ENCODE results near the gene TIMM23. TPM values are rescaled to one million over a fixed set of nuclear protein-coding genes. Genes with fewer than 3 reads are reported as not detected.

The TIMM23 gene
- total RNA-seq, 4 donors from 2014 or later, result 17.2 to 52.6 (median 35.9) TPM

GRCh38 chr10:46028584-46029460, 56.5 kb downstream of the TIMM23 start:
- no peak for TF ChIP-seq POLR2A (IDR thresholded peaks at IDR 0.05)
- TF ChIP-seq CTCF (IDR thresholded peaks at IDR 0.05), result peak; percentile 55 to 78 (median 59)
- no peak for TF ChIP-seq EP300 (IDR thresholded peaks at IDR 0.05; ENCODE audit: low read depth)
- TF ChIP-seq POLR2AphosphoS5 (IDR thresholded peaks at IDR 0.05), result peak in 1 of 3 donors; percentile 13
- Histone ChIP-seq H3K9me3 (no peaks in the 10 kb centered on the region), H3K4me1 (peaks cover 23 to 62% (median 56%) of the 10 kb centered on the region in 4 donors), H3K4me3 (peak overlapping the region in 3 of 4 donors; percentile 74 to 92 (median 86)), H3K36me3 (no peaks in the 10 kb centered on the region), H3K27me3 (no peaks in the 10 kb centered on the region), H3K27ac (peak overlapping the region; percentile 90 to 96 (median 95))
- 17 to 18% methylated on average over 5 to 6 of the region's 6 CpGs for WGBS, 2 donors (ENCODE audit: low coverage in 1 of 2)
- DNase-seq, result peak; percentile 33
- intact Hi-C loops (cut with DNase I; ENCODE audit: low total_unique reads) (no loop called here), in situ Hi-C loops (cut with MboI; ENCODE audit: low pct_ligation_motif_present in 1 of 4, low pct_unique_long_range_greater_than_20kb in 1 of 4, low sequenced_read_pairs in 3 of 4) (no loop called here)

- intact Hi-C loops (cut with DNase I; ENCODE audit: low total_unique reads) (no loop called here), in situ Hi-C loops (cut with MboI; ENCODE audit: low pct_ligation_motif_present in 1 of 4, low pct_unique_long_range_greater_than_20kb in 1 of 4, low sequenced_read_pairs in 3 of 4) (no loop called here)
- Histone ChIP-seq H3K4me1 (peaks cover 20 to 54% (median 49%) of the 10 kb centered on the region in 4 donors), H3K27ac (peak overlapping the region; percentile 90 to 96 (median 95)), H3K27me3 (no peaks in the 10 kb centered on the region), H3K9me3 (no peaks in the 10 kb centered on the region), H3K36me3 (no peaks in the 10 kb centered on the region), H3K4me3 (peak overlapping the region; percentile 68 to 92 (median 80))
- no peak for TF ChIP-seq EP300 (IDR thresholded peaks at IDR 0.05; ENCODE audit: low read depth)
- no peak for DNase-seq
- 9 to 28% methylated on average over 6 of the region's 6 CpGs for WGBS, 2 donors (ENCODE audit: low coverage in 1 of 2)
These were observed 57.3 kb downstream of the TIMM23 start for GRCh38 chr10:46029461-46030030.

- Histone ChIP-seq H3K9me3 (no peaks in the 10 kb centered on the region), H3K4me3 (peak within 1 kb of the TSS; percentile 68 to 92 (median 80)), H3K36me3 (no peaks in the 10 kb centered on the region), H3K27ac (peak within 1 kb of the TSS; percentile 90 to 96 (median 95)), H3K4me1 (peaks cover 16 to 47% (median 42%) of the 10 kb centered on the region in 4 donors), H3K27me3 (no peaks in the 10 kb centered on the region)
- in situ Hi-C loops (cut with MboI; ENCODE audit: low pct_ligation_motif_present in 1 of 4, low pct_unique_long_range_greater_than_20kb in 1 of 4, low sequenced_read_pairs in 3 of 4) (no loop called here), intact Hi-C loops (cut with DNase I; ENCODE audit: low total_unique reads) (no loop called here)
- TF ChIP-seq CTCF (IDR thresholded peaks at IDR 0.05), result peak; percentile 53 to 86 (median 74)
- peak; percentile 89 to 96 (median 93) for TF ChIP-seq POLR2AphosphoS5 (IDR thresholded peaks at IDR 0.05)
- TF ChIP-seq EP300 (IDR thresholded peaks at IDR 0.05; ENCODE audit: low read depth), result no peak
- peak; percentile 93 for TF ChIP-seq POLR2A (IDR thresholded peaks at IDR 0.05)
- 2% methylated on average over 15 to 55 of the region's 59 CpGs for WGBS, 2 donors (ENCODE audit: low coverage in 1 of 2)
- peak; percentile 98 for DNase-seq
These were observed 58.0 kb downstream of the TIMM23 start, which contains the start of gene NCOA4 for GRCh38 chr10:46030091-46030937. TSS of gene NCOA4 (minus strand) at chr10:46030623. CDS start at chr10:46016680, 13,943 bp downstream.

- H3K27me3 ChIP-seq, result no peaks in the 10 kb centered on the region
- H3K4me3 ChIP-seq, result no peak overlapping the region
- no peak for TF ChIP-seq EP300 (IDR thresholded peaks at IDR 0.05; ENCODE audit: low read depth)
- no peak for TF ChIP-seq CTCF (IDR thresholded peaks at IDR 0.05)
- TF ChIP-seq POLR2A (IDR thresholded peaks at IDR 0.05), result no peak
- no peak for TF ChIP-seq POLR2AphosphoS5 (IDR thresholded peaks at IDR 0.05)
- H3K4me1 ChIP-seq, result peaks cover 3 to 31% (median 27%) of the 10 kb centered on the region in 4 donors
- no peaks in the 10 kb centered on the region for H3K36me3 ChIP-seq
- H3K9me3 ChIP-seq, result no peaks in the 10 kb centered on the region
- no peak for DNase-seq
- WGBS, 2 donors (ENCODE audit: low coverage in 1 of 2), result 73 to 84% methylated on average over 3 to 6 of the region's 6 CpGs
- no peak overlapping the region for H3K27ac ChIP-seq
- intact Hi-C loops (cut with DNase I; ENCODE audit: low total_unique reads) (no loop called here), in situ Hi-C loops (cut with MboI; ENCODE audit: low pct_ligation_motif_present in 1 of 4, low pct_unique_long_range_greater_than_20kb in 1 of 4, low sequenced_read_pairs in 3 of 4) (no loop called here)
These were observed 59.6 kb downstream of the TIMM23 start for GRCh38 chr10:46031648-46032532.
